ENCODE results near the gene NCLN. TPM values are rescaled to one million over a fixed set of nuclear protein-coding genes. Genes with fewer than 3 reads are reported as not detected.

Gene NCLN
- total and polyA plus RNA-seq, 9 of the 15 experiments (the other 6 are each of a cell fraction or from before 2014, with no cell fraction given) = 3.8 to 126 (median 39.6) TPM

DNA sequence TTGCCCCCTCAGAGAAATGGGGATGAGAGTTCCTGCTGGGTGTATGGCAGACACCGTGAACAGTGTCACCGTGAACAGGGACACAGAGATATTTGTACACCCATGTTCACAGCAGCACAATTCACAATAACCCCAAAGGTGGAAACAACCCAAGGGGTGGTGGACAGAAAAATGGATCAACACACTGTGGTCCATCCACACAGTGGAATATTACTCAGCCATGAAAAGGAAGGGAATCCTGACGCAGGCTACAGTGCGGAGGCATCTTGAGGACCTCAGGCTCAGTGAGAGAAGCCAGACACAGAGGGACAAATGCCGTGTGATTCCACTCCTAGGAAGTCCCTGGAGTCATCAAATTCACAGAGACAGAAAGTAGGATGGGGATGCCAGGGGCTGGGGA, 31.1 kb downstream of the NCLN start:
- POLR2A ChIA-PET = interaction anchor here (0.9 kb wide), 1 partner anchor 9 kb away, joined by 3 read pairs; no protein-coding TSS in a partner anchor
- in situ Hi-C loops (cut with MboI) = no loop called here
- no peak overlapping the region for H3K27ac ChIP-seq (ENCODE audit: extremely low read depth, low read depth, low read length)
- TF ChIP-seq SMARCA5 (IDR thresholded peaks at IDR 0.05) (peak; percentile 67; the same call in 1 of the 2 replicates), NEUROD1 (IDR thresholded peaks at IDR 0.05; ENCODE audit: borderline replicate concordance, low read depth, low read length, partially characterized antibody) (no peak), ZNF146 (CRISPR knock-in tag; IDR thresholded peaks at IDR 0.05; ENCODE audit: unreplicated experiment) (peak; percentile 100), YY1 (IDR thresholded peaks at IDR 0.05; ENCODE audit: borderline replicate concordance in 1 of 3, control insufficient read depth in 1 of 3, extremely low read depth in 1 of 3, insufficient read depth in 3 of 3, insufficient read length in 1 of 3, insufficient replicate concordance in 2 of 3, low read depth in 1 of 3, low read length in 2 of 3) (no peak), CHD7 (IDR thresholded peaks at IDR 0.05; ENCODE audit: low read depth, low read length) (no peak), MITF (IDR thresholded peaks at IDR 0.05) (no peak), ZNF121 (CRISPR knock-in tag; conservative IDR thresholded peaks at IDR 0.05) (peak; percentile 80), RBM25 (IDR thresholded peaks at IDR 0.05; ENCODE audit: low read depth, low read length, severe bottlenecking) (peak; percentile 63)

More for the DNA sequence above, 31.1 kb downstream of the NCLN start:
- no peak for ATAC-seq
- H3K4me1 ChIP-seq (replicated peaks in 1 of 2; ENCODE audit: control insufficient read depth in 2 of 2, insufficient read depth in 2 of 2, low read length in 2 of 2) = peaks cover 0 to 8% of the 10 kb centered on the region in 2 experiments; a peak in 2 of 5 replicates
- no peaks in the 10 kb centered on the region for H3K9me1 ChIP-seq (ENCODE audit: control insufficient read depth, insufficient read depth, low read length)
- WGBS (ENCODE audit: insufficient coverage, low coverage, missing lambda C conversion rate) = 76% methylated on average over 5 of the region's 5 CpGs
- no peak overlapping the region for H3K9ac ChIP-seq (ENCODE audit: insufficient read depth in 1 of 2, low read depth in 2 of 2, low read length in 2 of 2)
- no TSS peak for BruUV-seq (replicated peaks)
- H3K36me3 ChIP-seq (ENCODE audit: control insufficient read depth, insufficient read depth, low read length) = peaks cover 3% of the 10 kb centered on the region; the same call in 1 of the 3 replicates
- CTCF ChIA-PET (ENCODE audit: low intra/inter-chr PET ratio) = no interaction called here
- no peak overlapping the region for H3K4me3 ChIP-seq
- no peaks in the 10 kb centered on the region; the same call in 1 of the 2 replicates for H4K20me1 ChIP-seq (replicated peaks; ENCODE audit: control insufficient read depth, insufficient read depth, low read length)
- H3K27me3 ChIP-seq (ENCODE audit: control insufficient read depth in 2 of 2, insufficient read depth in 2 of 2, low read length in 2 of 2) = no peaks in the 10 kb centered on the region; a peak in 1 of 5 replicates
- no peaks in the 10 kb centered on the region for H3K79me2 ChIP-seq (ENCODE audit: control insufficient read depth, insufficient read depth, low read length)
- H3K9me3 ChIP-seq (replicated peaks; ENCODE audit: control insufficient read depth, insufficient read depth, low read depth, low read length) = no peaks in the 10 kb centered on the region
- no peak overlapping the region for H3K4me2 ChIP-seq (ENCODE audit: insufficient read depth, low read length)
- intact Hi-C loops (cut with micrococcal nuclease) = no loop called here
- H2AFZ ChIP-seq (ENCODE audit: low read depth, low read length) = no peak overlapping the region
- FAIRE-seq = no peak
- no peak for DNase-seq (ENCODE audit: extremely low read depth in 1 of 4, low spot score in 3 of 4)
